ENCODE measurements around the gene PER3.

DNA sequence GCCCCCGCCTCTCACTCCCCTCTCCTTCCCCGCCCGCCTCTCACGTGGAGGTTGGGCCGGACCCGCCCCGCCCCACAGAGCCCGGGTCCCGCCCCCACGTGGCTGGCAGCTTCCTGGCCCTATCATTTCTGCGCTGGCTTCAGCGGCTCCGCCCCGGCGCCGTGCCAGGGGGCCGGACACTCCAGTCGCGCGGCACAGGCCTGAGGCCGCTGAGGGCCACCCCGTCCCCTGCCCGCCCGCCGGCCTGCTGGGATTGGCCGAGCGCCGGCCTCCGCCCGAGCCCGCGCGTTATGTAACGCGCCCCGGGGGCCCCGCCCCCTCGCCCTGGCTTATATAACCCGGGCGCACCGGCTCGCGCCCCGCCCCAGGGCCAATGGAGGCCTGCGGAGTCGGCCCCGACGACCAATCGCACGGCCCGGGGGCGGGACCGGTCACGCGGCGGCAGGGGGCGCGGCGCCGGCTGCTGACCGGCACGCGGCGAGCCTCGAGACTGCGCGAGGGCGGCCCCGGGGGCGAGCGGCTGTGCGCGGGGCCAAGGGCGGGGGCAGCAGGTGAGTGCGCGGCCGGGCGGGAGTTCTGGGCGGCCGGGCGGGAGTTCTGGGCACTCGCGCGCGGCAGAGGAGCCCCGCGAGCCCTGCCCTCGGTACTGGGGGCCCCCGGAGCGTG lies at the start of gene PER3:
- TF ChIP-seq ZNF143 (CRISPR knock-in tag; IDR thresholded peaks at IDR 0.05) = no peak
- TF ChIP-seq ZNF816 (CRISPR knock-in tag; IDR thresholded peaks at IDR 0.05; ENCODE audit: borderline replicate concordance) = no peak
- no peak for TF ChIP-seq ZSCAN25 (CRISPR knock-in tag; IDR thresholded peaks at IDR 0.05)
- no peak for TF ChIP-seq POLR2A (IDR thresholded peaks at IDR 0.05; ENCODE audit: insufficient read depth in 1 of 2, low read depth in 2 of 2, low read length in 2 of 2)
- TF ChIP-seq, protein P1, sequence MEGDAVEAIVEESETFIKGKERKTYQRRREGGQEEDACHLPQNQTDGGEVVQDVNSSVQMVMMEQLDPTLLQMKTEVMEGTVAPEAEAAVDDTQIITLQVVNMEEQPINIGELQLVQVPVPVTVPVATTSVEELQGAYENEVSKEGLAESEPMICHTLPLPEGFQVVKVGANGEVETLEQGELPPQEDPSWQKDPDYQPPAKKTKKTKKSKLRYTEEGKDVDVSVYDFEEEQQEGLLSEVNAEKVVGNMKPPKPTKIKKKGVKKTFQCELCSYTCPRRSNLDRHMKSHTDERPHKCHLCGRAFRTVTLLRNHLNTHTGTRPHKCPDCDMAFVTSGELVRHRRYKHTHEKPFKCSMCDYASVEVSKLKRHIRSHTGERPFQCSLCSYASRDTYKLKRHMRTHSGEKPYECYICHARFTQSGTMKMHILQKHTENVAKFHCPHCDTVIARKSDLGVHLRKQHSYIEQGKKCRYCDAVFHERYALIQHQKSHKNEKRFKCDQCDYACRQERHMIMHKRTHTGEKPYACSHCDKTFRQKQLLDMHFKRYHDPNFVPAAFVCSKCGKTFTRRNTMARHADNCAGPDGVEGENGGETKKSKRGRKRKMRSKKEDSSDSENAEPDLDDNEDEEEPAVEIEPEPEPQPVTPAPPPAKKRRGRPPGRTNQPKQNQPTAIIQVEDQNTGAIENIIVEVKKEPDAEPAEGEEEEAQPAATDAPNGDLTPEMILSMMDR (CRISPR knock-in tag; IDR thresholded peaks at IDR 0.05) = no peak
- TF ChIP-seq ZNF556 (CRISPR knock-in tag; IDR thresholded peaks at IDR 0.05; ENCODE audit: borderline replicate concordance) = no peak
- TF ChIP-seq KDM3A (CRISPR knock-in tag; IDR thresholded peaks at IDR 0.05; ENCODE audit: low read depth) = no peak
- TF ChIP-seq JUN (CRISPR knock-in tag; IDR thresholded peaks at IDR 0.05) = no peak
- TF ChIP-seq ATF7 (IDR thresholded peaks at IDR 0.05) = no peak
- no peak for TF ChIP-seq ATF7 (CRISPR knock-in tag; IDR thresholded peaks at IDR 0.05)
- TF ChIP-seq, protein P2, sequence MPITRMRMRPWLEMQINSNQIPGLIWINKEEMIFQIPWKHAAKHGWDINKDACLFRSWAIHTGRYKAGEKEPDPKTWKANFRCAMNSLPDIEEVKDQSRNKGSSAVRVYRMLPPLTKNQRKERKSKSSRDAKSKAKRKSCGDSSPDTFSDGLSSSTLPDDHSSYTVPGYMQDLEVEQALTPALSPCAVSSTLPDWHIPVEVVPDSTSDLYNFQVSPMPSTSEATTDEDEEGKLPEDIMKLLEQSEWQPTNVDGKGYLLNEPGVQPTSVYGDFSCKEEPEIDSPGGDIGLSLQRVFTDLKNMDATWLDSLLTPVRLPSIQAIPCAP (CRISPR knock-in tag; IDR thresholded peaks at IDR 0.05; ENCODE audit: low read depth) = no peak
- no peak for TF ChIP-seq ZNF674 (CRISPR knock-in tag; IDR thresholded peaks at IDR 0.05; ENCODE audit: low read depth)
- no peak for TF ChIP-seq CEBPG (CRISPR knock-in tag; IDR thresholded peaks at IDR 0.05)
